Smooth muscle cell (in vitro differentiated cells): ENCODE data around the gene NOP56. TPM values are rescaled to one million over a fixed set of nuclear protein-coding genes. Genes with fewer than 3 reads are reported as not detected.

Source experiments
- DNase-seq: peaks from one replicate; lab custom pipeline; 2025; ENCODE audit not compliant: unreplicated experiment; lab: John Stamatoyannopoulos, UW
- H2AFZ ChIP-seq: fragments of 200-600 bp; sonication (generic); 2 replicates; pipeline ENCODE4 v1.6.0; 2016; ENCODE audit warnings: antibody characterized with exemption, low read depth, mild to moderate bottlenecking
- H3F3A ChIP-seq: fragments of 200-600 bp; sonication (generic); 2 replicates; pipeline ENCODE4 v1.6.0; 2017; ENCODE audit warnings: antibody characterized with exemption, low read depth
- H3K27ac ChIP-seq: fragments of 200-600 bp; sonication (generic); 2 replicates; pipeline ENCODE4 v1.5.1; 2016; ENCODE audit warnings: low read depth, mild to moderate bottlenecking
- H3K27me3 ChIP-seq: fragments of 200-600 bp; sonication (generic); 2 replicates; pipeline ENCODE4 v1.6.1; 2016; ENCODE audit warnings: low read depth, mild to moderate bottlenecking
- H3K36me3 ChIP-seq: fragments of 200-600 bp; sonication (generic); 2 replicates; pipeline ENCODE4 v1.5.1; 2016; ENCODE audit warnings: low read depth
- H3K4me1 ChIP-seq: fragments of 200-600 bp; sonication (generic); 2 replicates; pipeline ENCODE4 v1.5.1; 2016; ENCODE audit warnings: low read depth
- H3K4me2 ChIP-seq: fragments of 200-600 bp; sonication (generic); 2 replicates; pipeline ENCODE4 v1.6.0; 2016; ENCODE audit warnings: mild to moderate bottlenecking
- H3K4me3 ChIP-seq: fragments of 200-600 bp; sonication (generic); 2 replicates; pipeline ENCODE4 v1.5.1; 2016; ENCODE audit warnings: mild to moderate bottlenecking
- H3K79me2 ChIP-seq: fragments of 200-600 bp; sonication (generic); 2 replicates; pipeline ENCODE4 v1.6.0; 2016; ENCODE audit warnings: low read depth, mild to moderate bottlenecking
- H3K9ac ChIP-seq: fragments of 200-600 bp; sonication (generic); 2 replicates; pipeline ENCODE4 v1.6.0; 2016; ENCODE audit warnings: low read depth
- H3K9me3 ChIP-seq: fragments of 200-600 bp; sonication (generic); replicated peaks from 2 replicates; pipeline ENCODE4 v1.5.1; 2016; ENCODE audit warnings: low read depth
- H4K20me1 ChIP-seq: fragments of 200-600 bp; sonication (generic); 2 replicates; pipeline ENCODE4 v1.6.0; 2016; ENCODE audit warnings: low read depth
- WGBS: methylation state at CpG from one replicate; pipeline ENCODE4 v1.1.7; 2016; ENCODE audit warnings: low lambda C conversion rate; 5-methylcytosine and 5-hydroxymethylcytosine counted together
- polyA plus RNA-seq: library from polyadenylated mRNA; unstranded; fragments of >200 nt; fragmentation: Nextera tagmentation; extraction: Ambion mirVana; gene quantifications from 2 replicates; pipeline ENCODE4 v1.2.1, GENCODE V29; 2016
- total RNA-seq: library from RNA; depleted of rRNA; stranded (reverse); fragments of >200 nt; gene quantifications from 2 replicates; pipeline ENCODE4 v1.2.3, GENCODE V29; 2014
- TF ChIP-seq, protein P1 (sequence below): fragments of 200-600 bp; sonication (generic); IDR thresholded peaks from 2 replicates; pipeline ENCODE4 v1.5.1; 2017; ENCODE audit warnings: borderline replicate concordance, mild to moderate bottlenecking, antibody characterized with exemption; ENCODE audit not compliant: insufficient read depth, poor library complexity, severe bottlenecking

NOP56 gene
- total and polyA plus RNA-seq, 2 experiments from 2014 or later = 108 to 115 TPM

DNA sequence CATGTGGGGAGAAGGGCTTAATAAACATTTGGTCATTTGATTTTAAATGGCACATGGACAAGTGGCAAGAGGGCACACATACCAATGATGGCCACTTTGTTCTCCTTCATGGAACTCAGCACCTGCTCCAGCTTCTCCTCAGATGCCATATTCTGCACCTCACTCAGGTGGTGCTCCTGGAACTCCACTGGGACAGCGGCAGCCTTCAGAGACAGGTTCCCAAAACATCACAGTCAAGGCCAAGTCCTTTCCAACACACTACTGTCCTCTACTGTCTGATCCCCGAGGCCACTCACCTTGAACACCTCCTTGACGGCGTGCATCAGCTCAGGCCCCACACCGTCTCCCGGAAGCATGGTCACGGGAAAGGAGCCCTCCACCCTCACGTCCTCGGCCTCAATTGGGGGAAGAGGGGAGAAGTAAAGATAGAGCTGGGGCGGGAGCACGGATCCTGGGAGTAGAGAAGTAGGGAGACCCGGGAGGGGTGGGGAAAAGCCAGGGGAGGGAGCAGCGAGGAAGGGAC, 11.0 kb downstream of the NOP56 start:
- Histone ChIP-seq H3K79me2 (peaks cover 15% of the 10 kb centered on the region), H3K36me3 (no peaks in the 10 kb centered on the region), H2AFZ (peak overlapping the region; percentile 70), H3K27me3 (peaks cover 9% of the 10 kb centered on the region), H3K4me2 (peak overlapping the region; percentile 95), H3K4me3 (peak overlapping the region; percentile 78), H3K4me1 (peaks cover 10% of the 10 kb centered on the region), H3K27ac (peak overlapping the region; percentile 95), H3K9me3 (no peaks in the 10 kb centered on the region), H3K9ac (peak overlapping the region; percentile 94), H4K20me1 (no peaks in the 10 kb centered on the region), H3F3A (peaks cover 7% of the 10 kb centered on the region)
- WGBS = 12% methylated on average over 13 of the region's 13 CpGs
- DNase-seq = no peak
- TF ChIP-seq, protein P1, sequence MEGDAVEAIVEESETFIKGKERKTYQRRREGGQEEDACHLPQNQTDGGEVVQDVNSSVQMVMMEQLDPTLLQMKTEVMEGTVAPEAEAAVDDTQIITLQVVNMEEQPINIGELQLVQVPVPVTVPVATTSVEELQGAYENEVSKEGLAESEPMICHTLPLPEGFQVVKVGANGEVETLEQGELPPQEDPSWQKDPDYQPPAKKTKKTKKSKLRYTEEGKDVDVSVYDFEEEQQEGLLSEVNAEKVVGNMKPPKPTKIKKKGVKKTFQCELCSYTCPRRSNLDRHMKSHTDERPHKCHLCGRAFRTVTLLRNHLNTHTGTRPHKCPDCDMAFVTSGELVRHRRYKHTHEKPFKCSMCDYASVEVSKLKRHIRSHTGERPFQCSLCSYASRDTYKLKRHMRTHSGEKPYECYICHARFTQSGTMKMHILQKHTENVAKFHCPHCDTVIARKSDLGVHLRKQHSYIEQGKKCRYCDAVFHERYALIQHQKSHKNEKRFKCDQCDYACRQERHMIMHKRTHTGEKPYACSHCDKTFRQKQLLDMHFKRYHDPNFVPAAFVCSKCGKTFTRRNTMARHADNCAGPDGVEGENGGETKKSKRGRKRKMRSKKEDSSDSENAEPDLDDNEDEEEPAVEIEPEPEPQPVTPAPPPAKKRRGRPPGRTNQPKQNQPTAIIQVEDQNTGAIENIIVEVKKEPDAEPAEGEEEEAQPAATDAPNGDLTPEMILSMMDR = no peak

DNA sequence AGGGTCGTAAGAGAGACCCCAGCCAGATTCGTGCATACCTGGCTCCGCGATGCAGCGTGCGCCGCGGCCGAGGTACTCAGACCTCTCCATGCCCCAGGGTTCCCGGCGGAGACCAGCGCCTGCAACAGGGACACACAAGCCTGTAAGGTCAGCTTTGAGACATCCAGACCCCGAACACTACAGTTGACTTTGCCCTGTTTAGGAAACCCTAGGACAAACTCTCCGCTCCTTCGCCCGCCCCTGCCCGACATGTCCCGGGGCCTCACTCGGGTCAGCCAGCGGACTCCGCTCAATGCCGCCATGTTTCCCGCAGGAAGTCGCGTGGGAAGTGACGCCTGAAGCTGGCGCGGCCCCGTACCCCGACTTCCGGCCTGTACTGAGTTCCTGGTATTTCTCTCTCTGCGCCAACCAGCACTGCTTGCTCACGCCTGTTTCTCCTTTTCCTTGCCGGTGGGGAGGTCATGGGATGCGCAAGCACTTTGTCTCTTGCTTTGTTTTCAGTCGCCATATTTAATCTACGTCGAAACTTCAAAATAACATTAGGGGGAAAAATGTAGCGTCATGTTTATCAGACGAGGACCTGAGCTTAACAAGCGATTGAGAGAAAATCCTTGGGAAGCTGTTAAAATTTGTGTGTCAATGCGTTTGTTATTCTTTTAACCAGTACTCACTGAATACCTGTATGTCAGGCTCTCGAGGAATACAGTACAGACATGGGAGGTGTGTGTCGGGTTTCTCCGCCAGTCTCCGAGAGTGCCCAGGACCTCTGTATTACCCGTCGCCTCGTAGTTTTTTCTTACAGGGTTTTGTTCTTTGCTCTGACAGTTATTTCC, 11.7 kb downstream of the NOP56 start, which contains the start of gene IDH3B:
Gene IDH3B (minus strand): TSS at position 330 of the 833 bp plus-strand sequence. CDS start 28 bp downstream, at position 302.
- peak within 1 kb of the TSS; percentile 70 for H2AFZ ChIP-seq
- peaks cover under 1% of the 10 kb centered on the region for H3F3A ChIP-seq
- H3K4me1 ChIP-seq = peaks cover 10% of the 10 kb centered on the region
- H3K4me3 ChIP-seq = peak within 1 kb of the TSS; percentile 78
- peak; percentile 57 for DNase-seq
- no peaks in the 10 kb centered on the region for H3K9me3 ChIP-seq
- peak within 1 kb of the TSS; percentile 95 for H3K4me2 ChIP-seq
- TF ChIP-seq, protein P1 = no peak
- H3K27ac ChIP-seq = peak within 1 kb of the TSS; percentile 95
- peaks cover 14% of the 10 kb centered on the region for H3K27me3 ChIP-seq
- H3K79me2 ChIP-seq = peaks cover 15% of the 10 kb centered on the region
- WGBS = 14% methylated on average over 40 of the region's 49 CpGs
- H3K36me3 ChIP-seq = no peaks in the 10 kb centered on the region
- no peaks in the 10 kb centered on the region for H4K20me1 ChIP-seq
- peak within 1 kb of the TSS; percentile 94 for H3K9ac ChIP-seq

DNA sequence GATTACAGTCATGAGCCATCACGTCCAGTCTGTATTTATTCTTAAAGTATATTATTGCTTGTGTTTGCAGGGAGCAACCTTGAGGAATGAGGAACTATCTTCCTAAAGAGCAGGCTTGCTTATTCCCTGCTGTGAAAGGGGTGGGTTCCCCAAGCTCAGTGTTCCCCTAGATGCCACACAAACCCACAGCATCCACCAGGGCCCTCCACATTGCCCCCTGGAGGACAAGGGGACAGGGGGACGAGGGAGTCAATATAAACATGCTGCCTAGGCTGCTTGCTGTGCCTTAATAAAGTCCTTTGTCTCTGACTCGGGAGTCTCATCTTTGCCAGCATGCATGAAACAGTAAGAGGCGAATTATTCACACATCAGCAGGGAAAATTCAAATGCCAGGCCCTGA, 19.5 kb downstream of the NOP56 start:
- Histone ChIP-seq H3K4me2 (no peak overlapping the region), H3F3A (no peaks in the 10 kb centered on the region), H3K27me3 (peaks cover 23% of the 10 kb centered on the region), H3K36me3 (no peaks in the 10 kb centered on the region), H3K4me1 (no peaks in the 10 kb centered on the region), H3K9me3 (no peaks in the 10 kb centered on the region), H2AFZ (no peak overlapping the region), H4K20me1 (no peaks in the 10 kb centered on the region), H3K4me3 (no peak overlapping the region), H3K9ac (no peak overlapping the region), H3K27ac (no peak overlapping the region), H3K79me2 (no peaks in the 10 kb centered on the region)
- 33% methylated on average over 4 of the region's 4 CpGs for WGBS
- TF ChIP-seq, protein P1 = no peak
- DNase-seq = no peak
